H9 (cell line): ENCODE measurements around the gene SH2B2. TPM values are rescaled to one million over a fixed set of nuclear protein-coding genes. Genes with fewer than 3 reads are reported as not detected.

Experiments used
- DNase-seq: peaks from one replicate; pipeline ENCODE4 v3.0.0-alpha.2; 2017
- H2AFZ ChIP-seq: one replicate; pipeline ENCODE4 v1.6.1; 2013; ENCODE audit warnings: mild to moderate bottlenecking, low read length, control low read depth, moderate library complexity
- H2AK5ac ChIP-seq: 2 replicates; pipeline ENCODE4 v1.6.1; 2013; ENCODE audit warnings: low read length, control low read depth, mixed read lengths; ENCODE audit not compliant: insufficient read length
- H2BK120ac ChIP-seq: one replicate; pipeline ENCODE4 v1.6.1; 2013; ENCODE audit warnings: low read depth, mild to moderate bottlenecking, low read length, control low read depth, inconsistent platforms; ENCODE audit not compliant: poor library complexity, severe bottlenecking
- H2BK12ac ChIP-seq: 2 replicates; pipeline ENCODE4 v1.6.1; 2013; ENCODE audit warnings: low read length, control low read depth, mixed read lengths, low read depth; ENCODE audit not compliant: insufficient read length
- H2BK15ac ChIP-seq: 2 replicates; pipeline ENCODE4 v1.6.1; 2013; ENCODE audit warnings: low read depth, low read length, control low read depth
- H2BK20ac ChIP-seq: one replicate; pipeline ENCODE4 v1.6.1; 2013; ENCODE audit warnings: low read depth, mild to moderate bottlenecking, low read length, control low read depth, inconsistent platforms; ENCODE audit not compliant: poor library complexity, severe bottlenecking
- H2BK5ac ChIP-seq: 2 replicates; pipeline ENCODE4 v1.6.1; 2013; ENCODE audit warnings: low read length, control low read depth, mixed read lengths; ENCODE audit not compliant: insufficient read length
- H3K14ac ChIP-seq: 2 replicates; pipeline ENCODE4 v1.6.1; 2013; ENCODE audit warnings: low read length, control low read depth; ENCODE audit not compliant: insufficient read depth
- H3K18ac ChIP-seq: 2 replicates; pipeline ENCODE4 v1.6.1; 2013; ENCODE audit warnings: low read depth, mild to moderate bottlenecking, mixed read lengths, low read length, control low read depth; ENCODE audit not compliant: insufficient read length
- H3K23ac ChIP-seq: 2 replicates; pipeline ENCODE4 v1.6.1; 2013; ENCODE audit warnings: low read length, control low read depth, mixed read lengths, low read depth; ENCODE audit not compliant: insufficient read length
- H3K23me2 ChIP-seq: 2 replicates; pipeline ENCODE4 v1.6.1; 2013; ENCODE audit warnings: low read depth, mild to moderate bottlenecking, mixed read lengths, low read length, control low read depth; ENCODE audit not compliant: insufficient read length, poor library complexity, severe bottlenecking
- H3K27ac ChIP-seq: 2 replicates; pipeline ENCODE4 v1.5.1; 2013; ENCODE audit warnings: low read length, control low read depth, mixed read lengths, low read depth; ENCODE audit not compliant: insufficient read length
- H3K27me3 ChIP-seq: 2 replicates; pipeline ENCODE4 v1.6.1; 2013; ENCODE audit warnings: low read length, control low read depth, inconsistent platforms; ENCODE audit not compliant: insufficient read depth
- H3K4ac ChIP-seq: 2 replicates; pipeline ENCODE4 v1.6.1; 2013; ENCODE audit warnings: low read depth, mild to moderate bottlenecking, control low read depth, inconsistent platforms, low read length, moderate library complexity
- H3K4me1 ChIP-seq: 2 replicates; pipeline ENCODE4 v1.6.1; 2013; ENCODE audit warnings: low read length, control low read depth, inconsistent platforms; ENCODE audit not compliant: insufficient read depth
- H3K4me2 ChIP-seq: 2 replicates; pipeline ENCODE4 v1.6.1; 2013; ENCODE audit warnings: low read length, control low read depth, mixed read lengths; ENCODE audit not compliant: insufficient read length, insufficient read depth
- H3K56ac ChIP-seq: 2 replicates; pipeline ENCODE4 v1.6.1; 2013; ENCODE audit warnings: low read depth, mild to moderate bottlenecking, mixed read lengths, low read length, control low read depth; ENCODE audit not compliant: insufficient read length
- H3K79me1 ChIP-seq: 2 replicates; pipeline ENCODE4 v1.6.1; 2013; ENCODE audit warnings: low read depth, mild to moderate bottlenecking, moderate library complexity, low read length, control low read depth, inconsistent platforms; ENCODE audit not compliant: insufficient read depth, poor library complexity, severe bottlenecking
- H3K79me2 ChIP-seq: 2 replicates; pipeline ENCODE4 v1.6.1; 2013; ENCODE audit warnings: low read length, control low read depth, inconsistent platforms; ENCODE audit not compliant: insufficient read depth
- H3K9ac ChIP-seq: 2 replicates; pipeline ENCODE4 v1.6.1; 2013; ENCODE audit warnings: low read length, control low read depth, mixed read lengths; ENCODE audit not compliant: insufficient read length; ENCODE audit errors: extremely low read depth
- H3K9me3 ChIP-seq: one replicate; pipeline ENCODE4 v1.6.1; 2013; ENCODE audit warnings: low read depth, low read length, inconsistent platforms; ENCODE audit not compliant: control insufficient read depth
- H3T11ph ChIP-seq: one replicate; pipeline ENCODE4 v1.6.1; 2013; ENCODE audit warnings: mild to moderate bottlenecking, low read length, control low read depth, inconsistent platforms
- H4K20me1 ChIP-seq: one replicate; pipeline ENCODE4 v1.6.1; 2013; ENCODE audit not compliant: control insufficient read depth, insufficient read length, insufficient read depth
- H4K5ac ChIP-seq: 2 replicates; pipeline ENCODE4 v1.6.1; 2013; ENCODE audit warnings: low read depth, mild to moderate bottlenecking, mixed read lengths, low read length, control low read depth; ENCODE audit not compliant: insufficient read length
- H4K8ac ChIP-seq: replicated peaks from 2 replicates; pipeline ENCODE4 v1.6.1; 2013; ENCODE audit warnings: low read length, control low read depth, mixed read lengths, low read depth; ENCODE audit not compliant: insufficient read length
- H4K91ac ChIP-seq: 2 replicates; pipeline ENCODE4 v1.6.1; 2013; ENCODE audit warnings: low read depth, mild to moderate bottlenecking, moderate library complexity, mixed read lengths, low read length, control low read depth; ENCODE audit not compliant: insufficient read length
- H3K27ac Mint-ChIP-seq, 3 experiments: 2 replicates in 2 of 3; 3 replicates in 1 of 3; pipeline ENCODE4 v1.8.0; 2020 to 2021; ENCODE audit warnings: mixed read lengths in 3 of 3, mild to moderate bottlenecking in 1 of 3, moderate library complexity in 1 of 3
- H3K27me3 Mint-ChIP-seq: 2 replicates; pipeline ENCODE4 v1.8.0; 2021; ENCODE audit warnings: low read depth, mild to moderate bottlenecking, moderate library complexity, mixed read lengths
- H3K36me3 Mint-ChIP-seq, 3 experiments: 2 replicates in 2 of 3; 3 replicates in 1 of 3; pipeline ENCODE4 v1.8.0; 2020 to 2021; ENCODE audit warnings: low read depth in 3 of 3, mixed read lengths in 3 of 3; ENCODE audit not compliant: insufficient read depth in 1 of 3
- H3K4me1 Mint-ChIP-seq, 2 experiments: 2 replicates each; pipeline ENCODE4 v1.8.0; 2020; ENCODE audit warnings: mixed read lengths in 2 of 2
- H3K4me3 Mint-ChIP-seq, 2 experiments: 2 replicates in 1 of 2; 3 replicates in 1 of 2; pipeline ENCODE4 v1.8.0; 2020 to 2021; ENCODE audit warnings: mild to moderate bottlenecking in 2 of 2, mixed read lengths in 2 of 2, moderate library complexity in 1 of 2
- H3K9me3 Mint-ChIP-seq, 2 experiments: 2 replicates in 1 of 2; 3 replicates in 1 of 2; pipeline ENCODE4 v1.8.0; 2020; ENCODE audit warnings: mild to moderate bottlenecking in 2 of 2, mixed read lengths in 2 of 2, moderate library complexity in 1 of 2
- CTCF ChIP-seq: fragments of 200-600 bp; sonication (generic); conservative IDR thresholded peaks from 3 replicates; pipeline ENCODE4 v1.8.0; 2021; ENCODE audit warnings: antibody characterized with exemption, mild to moderate bottlenecking
- WGBS: extraction: QIAGEN DNeasy Blood & Tissue Kit; methylation state at CpG from one replicate; pipeline ENCODE4 v1.1.7; 2013; ENCODE audit warnings: missing lambda C conversion rate, low lambda C conversion rate, mixed read lengths; ENCODE audit not compliant: insufficient read length; ENCODE audit errors: extremely low coverage; 5-methylcytosine and 5-hydroxymethylcytosine counted together
- total RNA-seq: library from RNA; stranded (reverse); gene quantifications from 2 replicates; pipeline ENCODE4 v1.2.1, GENCODE V29; 2021

SH2B2 gene
- total RNA-seq, 1 experiment from 2014 or later = 10.4 TPM

GRCh38 chr7:102272075-102272916 lies 14.4 kb upstream of the SH2B2 start:
- Histone ChIP-seq H3K27me3 (no peaks in the 10 kb centered on the region), H3K23ac (no peak overlapping the region), H3K79me2 (no peaks in the 10 kb centered on the region), H2BK12ac (no peak overlapping the region), H3K4ac (no peak overlapping the region), H3K14ac (no peak overlapping the region), H4K8ac (no peak overlapping the region), H3T11ph (no peak overlapping the region), H3K18ac (no peak overlapping the region), H4K5ac (no peak overlapping the region), H3K9ac (no peak overlapping the region), H3K27ac (no peak overlapping the region), H2AK5ac (no peak overlapping the region), H2BK15ac (no peak overlapping the region), H3K23me2 (no peaks in the 10 kb centered on the region), H3K4me1 (no peaks in the 10 kb centered on the region), H2AFZ (no peak overlapping the region), H3K9me3 (no peaks in the 10 kb centered on the region), H3K56ac (no peak overlapping the region), H2BK5ac (no peak overlapping the region), H3K79me1 (no peaks in the 10 kb centered on the region), H3K4me2 (no peak overlapping the region), H2BK20ac (no peak overlapping the region), H4K91ac (no peak overlapping the region), H2BK120ac (no peak overlapping the region), H4K20me1 (no peaks in the 10 kb centered on the region)
- Mint-ChIP-seq H3K4me1 (peaks cover 3 to 6% of the 10 kb centered on the region in 2 experiments), H3K27me3 (peaks cover 1% of the 10 kb centered on the region; the same call in 1 of the 2 replicates), H3K9me3 (no peaks in the 10 kb centered on the region), H3K36me3 (no peaks in the 10 kb centered on the region), H3K4me3 (no peak overlapping the region), H3K27ac (no peak overlapping the region; a peak in 1 of 7 replicates)
- DNase-seq = peak; percentile 83
- TF ChIP-seq CTCF = peak; percentile 97
- no CpG with 5 or more reads among the region's 21 CpGs for WGBS
